Activated CD8-positive, alpha-beta memory T cell treated with anti-CD3 and anti-CD28 coated beads for 36 hours (primary cell): Measurements from ENCODE around the gene DSCAML1. TPM values are rescaled to one million over a fixed set of nuclear protein-coding genes. Genes with fewer than 3 reads are reported as not detected.

Source experiments
- CTCF ChIA-PET: fragments of 350-600 bp; sonication (Branson Sonifier 250); formaldehyde crosslinking; loops from one replicate; lab custom pipeline; 2021; ENCODE audit warnings: antibody characterized with exemption; lab: Charles Lee
- POLR2A ChIA-PET: fragments of 350-600 bp; sonication (Branson Sonifier 250); formaldehyde crosslinking; loops from one replicate; lab custom pipeline; 2021; ENCODE audit warnings: antibody characterized with exemption; lab: Charles Lee
- total RNA-seq, 2 experiments: library from RNA; stranded (reverse); gene quantifications; one replicate each; pipeline ENCODE4 v1.2.3, GENCODE V29; 2021

DSCAML1 gene
- total RNA-seq, 2 experiments from 2014 or later: 0.13 to 0.17 TPM

- ChIA-PET CTCF (interaction anchor here (0.7 to 9.1 kb wide), 15 partner anchors 8 to 232 kb away, joined by 3 to 53 read pairs (median 4); no protein-coding TSS in a partner anchor), POLR2A (no interaction called here)
These were observed 25.3 kb upstream of the DSCAML1 start for GRCh38 chr11:117822074-117823033.

GRCh38 chr11:117821431-117821830 lies 24.4 kb upstream of the DSCAML1 start:
- ChIA-PET CTCF (interaction anchor here (0.7 to 9.1 kb wide), 8 partner anchors 11 to 232 kb away, joined by 3 to 53 read pairs (median 3); no protein-coding TSS in a partner anchor), POLR2A (no interaction called here)

GRCh38 chr11:117820516-117820915 lies 23.5 kb upstream of the DSCAML1 start:
- POLR2A ChIA-PET: no interaction called here
- CTCF ChIA-PET: interaction anchor here (0.5 to 9.1 kb wide), 5 partner anchors 13 to 233 kb away, joined by 3 to 64 read pairs (median 3); no protein-coding TSS in a partner anchor

- POLR2A ChIA-PET: no interaction called here
These were observed 23.1 kb upstream of the DSCAML1 start for GRCh38 chr11:117820071-117820470.

GRCh38 chr11:117819096-117820040 lies 22.4 kb upstream of the DSCAML1 start:
- CTCF ChIA-PET: interaction anchor here (1.0 to 9.1 kb wide), 5 partner anchors 11 to 235 kb away, joined by 3 to 64 read pairs (median 35); no protein-coding TSS in a partner anchor
- POLR2A ChIA-PET: no interaction called here

More at GRCh38 chr11:117820071-117820470, 23.1 kb upstream of the DSCAML1 start:
- CTCF ChIA-PET: interaction anchor here (5.8 to 9.1 kb wide), 2 partner anchors 12 to 127 kb away, joined by 53 to 64 read pairs; no protein-coding TSS in a partner anchor

DNA sequence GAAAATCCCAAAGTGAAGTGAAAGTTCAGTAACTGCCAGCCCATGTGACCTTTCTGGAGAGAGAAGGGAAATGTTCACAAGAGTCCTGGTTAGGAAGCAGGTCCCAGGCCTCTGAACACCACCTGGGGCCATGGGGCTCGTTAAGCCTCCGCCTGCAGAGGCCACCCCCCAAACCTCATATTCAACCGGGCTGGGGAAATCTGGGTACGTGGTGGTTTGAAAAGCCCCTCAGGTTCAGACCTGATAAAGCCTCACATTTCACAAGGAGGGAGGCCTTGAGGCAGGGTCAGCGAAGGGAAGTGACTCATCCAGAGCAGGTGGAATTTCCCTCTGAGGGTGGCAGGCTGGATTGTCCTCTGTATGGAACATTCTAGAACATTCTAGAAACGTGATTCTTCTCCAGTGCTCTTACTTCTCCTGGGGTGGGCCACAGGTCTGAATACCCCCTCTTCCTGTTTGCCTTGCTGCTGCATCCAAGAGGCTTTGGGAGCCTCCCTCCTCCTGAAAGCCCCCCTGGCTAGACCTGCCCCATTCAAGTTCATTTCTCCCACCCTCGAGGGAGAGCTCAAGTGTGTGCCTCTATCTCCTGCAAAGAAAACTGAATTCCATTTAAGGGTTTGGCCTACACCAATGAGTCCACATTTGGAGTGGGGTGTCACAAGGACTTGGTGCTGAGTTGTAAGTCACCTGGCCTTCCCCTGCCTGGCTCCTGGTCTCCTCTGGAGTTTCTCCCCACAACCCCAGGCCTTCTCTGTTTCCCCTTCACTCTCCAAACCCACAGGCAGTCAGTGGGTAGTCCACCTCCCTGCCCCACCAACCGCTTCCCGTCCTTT lies 21.2 kb upstream of the DSCAML1 start:
- POLR2A ChIA-PET: interaction anchor here (0.9 to 1.2 kb wide), 2 partner anchors 9 to 10 kb away, joined by 4 to 5 read pairs; no protein-coding TSS in a partner anchor
- CTCF ChIA-PET: interaction anchor here (0.6 to 9.1 kb wide), 14 partner anchors 9 to 392 kb away, joined by 3 to 64 read pairs (median 6); partner anchors contain the start of gene IL10RA

DNA sequence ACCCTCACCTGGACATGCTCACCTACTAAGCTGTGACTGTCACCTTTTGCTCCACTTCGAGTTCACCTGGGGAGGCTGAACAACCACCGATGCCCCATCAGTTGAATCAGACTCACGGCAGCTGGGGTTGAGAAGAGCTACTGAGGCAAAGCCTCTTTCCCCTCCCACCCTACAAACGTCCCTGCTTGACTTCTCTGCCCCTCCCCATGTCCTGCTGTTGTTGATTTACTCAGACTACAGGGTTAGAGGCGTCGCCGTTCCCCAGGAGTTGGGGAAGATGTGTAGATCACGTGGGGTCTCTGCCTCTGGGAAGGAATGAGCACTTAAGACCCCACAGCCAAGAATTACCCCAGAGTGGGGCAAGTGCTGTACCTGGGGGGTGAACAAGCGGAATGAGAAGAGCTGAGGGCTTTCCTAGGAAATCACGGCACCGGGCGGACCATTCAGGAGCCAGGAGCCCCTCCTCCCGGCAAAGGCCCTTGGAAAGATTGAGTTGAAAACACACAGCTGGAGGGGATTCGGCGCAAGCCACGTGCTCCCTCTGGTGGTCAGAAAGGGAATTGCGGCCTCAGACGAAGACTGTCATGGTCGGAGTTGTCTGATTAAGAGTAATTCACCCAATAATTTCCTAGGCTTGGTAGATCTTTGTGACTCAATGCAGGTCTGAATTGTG lies 20.5 kb upstream of the DSCAML1 start:
- CTCF ChIA-PET: interaction anchor here (0.5 to 5.8 kb wide), 15 partner anchors 8 to 622 kb away, joined by 3 to 64 read pairs (median 5); partner anchors contain the start of gene IL10RA
- POLR2A ChIA-PET: interaction anchor here (0.9 to 1.3 kb wide), 3 partner anchors 8 to 11 kb away, joined by 4 to 6 read pairs (median 5); no protein-coding TSS in a partner anchor

DNA sequence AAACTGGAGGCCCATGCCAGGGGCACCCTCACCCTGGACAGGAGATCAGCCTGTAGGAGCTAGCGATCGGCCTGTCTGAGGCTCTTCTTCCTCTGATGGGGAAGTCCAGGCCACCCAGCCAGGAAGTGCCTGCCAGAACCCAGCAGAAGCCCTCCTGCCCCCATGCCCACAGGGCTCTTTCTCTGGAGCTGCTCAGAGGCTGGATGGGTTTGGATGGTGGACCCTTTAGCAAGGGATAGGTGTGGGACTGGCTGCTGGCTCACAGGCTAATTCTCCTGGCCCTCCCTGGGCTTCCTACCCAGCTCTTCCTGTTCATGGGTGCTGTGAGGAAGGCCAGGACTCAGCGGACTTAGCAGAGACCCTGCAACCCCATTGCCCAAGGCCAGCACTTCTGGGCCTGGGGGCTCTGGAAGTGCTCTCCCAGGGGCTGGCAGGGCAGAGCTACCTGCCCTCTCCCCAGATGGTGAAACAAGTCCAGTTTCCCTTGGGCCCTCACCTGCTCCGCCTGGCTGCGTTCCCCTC lies 19.9 kb upstream of the DSCAML1 start:
- ChIA-PET CTCF (interaction anchor here (0.5 to 5.8 kb wide), 15 partner anchors 9 to 622 kb away, joined by 3 to 64 read pairs (median 5); partner anchors contain the start of gene IL10RA), POLR2A (interaction anchor here (1.2 to 1.3 kb wide), 2 partner anchors 8 to 9 kb away, joined by 4 to 6 read pairs; no protein-coding TSS in a partner anchor)

DNA sequence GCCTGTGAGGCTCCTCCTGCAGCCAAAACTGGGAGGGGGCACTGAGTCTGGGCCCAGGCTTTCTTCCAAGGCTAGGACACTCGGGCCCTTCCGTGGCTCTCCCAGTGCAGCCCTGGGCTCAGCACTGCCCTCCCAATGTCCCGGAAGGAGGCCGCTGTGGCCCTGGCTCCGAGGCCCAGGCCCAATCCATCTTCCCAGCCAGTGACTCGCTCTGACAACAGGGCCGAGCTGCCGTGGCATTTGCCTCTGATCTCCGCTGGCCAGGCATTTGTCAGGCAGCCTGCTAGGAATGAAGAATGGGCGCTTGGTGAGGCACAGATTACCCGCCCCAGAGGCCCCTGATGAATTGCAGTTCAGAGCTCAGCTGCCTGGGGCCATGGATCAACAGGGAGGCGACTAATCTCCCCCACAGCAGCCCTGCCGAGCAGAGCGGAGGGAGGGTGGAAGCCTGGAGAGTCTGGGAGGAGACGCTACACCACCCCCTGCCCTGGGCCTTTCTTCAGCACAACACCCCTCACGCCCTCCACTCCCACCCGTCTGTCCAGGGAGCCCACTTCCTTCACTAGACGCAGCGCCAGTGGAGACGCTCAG lies 19.2 kb upstream of the DSCAML1 start:
- CTCF ChIA-PET: interaction anchor here (0.6 to 5.8 kb wide), 12 partner anchors 8 to 390 kb away, joined by 3 to 64 read pairs (median 6); no protein-coding TSS in a partner anchor
- POLR2A ChIA-PET: interaction anchor here (1.1 to 1.5 kb wide), 3 partner anchors 9 to 187 kb away, joined by 3 to 6 read pairs (median 3); no protein-coding TSS in a partner anchor

DNA sequence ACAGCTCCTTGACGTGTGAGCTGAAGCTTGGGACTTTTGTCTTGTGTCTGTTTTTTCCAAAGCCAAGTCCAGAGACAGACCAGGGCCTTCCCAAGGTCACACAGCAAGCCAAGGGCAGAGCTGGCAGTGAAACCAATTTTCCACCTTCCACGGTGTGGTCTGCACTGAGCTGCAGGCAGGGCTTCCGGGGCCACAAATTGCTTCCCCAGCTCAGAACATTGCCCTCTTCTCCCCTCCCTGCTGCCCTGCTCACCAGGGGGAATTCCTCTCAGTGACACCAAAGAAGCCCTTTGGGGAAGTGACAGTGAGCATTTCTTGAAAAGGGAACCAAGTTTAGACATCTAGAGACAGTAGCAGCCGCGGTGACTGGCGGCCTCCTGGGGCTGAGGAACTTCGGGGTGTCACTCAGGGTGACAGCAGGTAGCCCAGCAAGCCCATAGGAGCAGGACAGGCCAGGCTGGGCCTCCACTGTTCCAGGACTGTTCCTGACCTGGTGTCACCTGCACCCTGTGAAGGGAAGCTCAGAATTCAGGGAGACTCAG lies 18.3 kb upstream of the DSCAML1 start:
- CTCF ChIA-PET: interaction anchor here (0.8 to 5.8 kb wide), 10 partner anchors 8 to 389 kb away, joined by 3 to 64 read pairs (median 4); no protein-coding TSS in a partner anchor
- POLR2A ChIA-PET: interaction anchor here (0.8 to 1.5 kb wide), 5 partner anchors 117 to 188 kb away, joined by 3 to 5 read pairs (median 3); partner anchors contain the start of gene IL10RA

- ChIA-PET CTCF (interaction anchor here (0.8 to 5.8 kb wide), 10 partner anchors 7 to 388 kb away, joined by 3 to 64 read pairs (median 4); no protein-coding TSS in a partner anchor), POLR2A (interaction anchor here (0.8 to 1.5 kb wide), 5 partner anchors 117 to 188 kb away, joined by 3 to 5 read pairs (median 3); partner anchors contain the start of gene IL10RA)
These were observed 17.8 kb upstream of the DSCAML1 start for GRCh38 chr11:117814766-117815261.

GRCh38 chr11:117814204-117814765 lies 17.3 kb upstream of the DSCAML1 start:
- POLR2A ChIA-PET: no interaction called here
- CTCF ChIA-PET: interaction anchor here (1.3 to 4.2 kb wide), 2 partner anchors 9 to 133 kb away, joined by 4 to 34 read pairs; no protein-coding TSS in a partner anchor

DNA sequence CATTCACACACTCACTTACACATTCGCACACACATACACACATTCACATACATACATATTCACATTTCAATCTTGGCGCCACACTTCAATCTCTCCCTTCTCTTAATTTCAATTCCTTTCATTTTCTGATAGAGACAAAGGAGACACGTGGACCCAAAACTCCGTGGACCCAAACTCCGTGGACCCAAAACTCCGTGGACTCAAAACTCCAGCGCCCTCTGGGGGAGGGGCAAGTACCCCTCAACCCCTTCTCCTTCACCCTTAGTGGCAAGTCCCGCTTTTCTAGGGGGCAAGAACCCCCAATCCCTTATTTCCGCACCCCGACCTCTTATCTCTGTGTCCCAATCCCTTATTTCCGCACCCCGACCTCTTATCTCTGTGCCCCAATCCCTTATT lies 13.0 kb upstream of the DSCAML1 start:
- ChIA-PET POLR2A (interaction anchor here (1.2 kb wide), 1 partner anchor 8 kb away, joined by 4 read pairs; no protein-coding TSS in a partner anchor), CTCF (interaction anchor here (1.3 to 8.2 kb wide), 5 partner anchors 12 to 243 kb away, joined by 4 to 45 read pairs (median 28); partner anchors contain the start of gene FXYD2)

GRCh38 chr11:117809236-117810055 lies 12.4 kb upstream of the DSCAML1 start:
- ChIA-PET POLR2A (interaction anchor here (1.2 kb wide), 1 partner anchor 8 kb away, joined by 4 read pairs; no protein-coding TSS in a partner anchor), CTCF (interaction anchor here (0.6 to 8.2 kb wide), 9 partner anchors 8 to 244 kb away, joined by 3 to 64 read pairs (median 25); partner anchors contain the start of gene FXYD2)
